Panc1 (cell line): ENCODE measurements around the gene GJB6.

Experiments used
- CTCF ChIP-seq: fragments of 450-650 bp; IDR thresholded peaks from 2 replicates; pipeline ENCODE4 v1.5.1; 2017; ENCODE audit warnings: mild to moderate bottlenecking
- REST ChIP-seq, 2 experiments: IDR thresholded peaks; 2 replicates each; pipeline ENCODE4 v1.6.1; 2011 to 2012; ENCODE audit warnings: low read depth in 2 of 2, control low read depth in 1 of 2, low read length in 1 of 2, mild to moderate bottlenecking in 1 of 2, moderate library complexity in 1 of 2; ENCODE audit not compliant: insufficient read depth in 1 of 2

GRCh38 chr13:20198781-20199180 is 33.3 kb downstream of the GJB6 start:
- TF ChIP-seq REST (IDR thresholded peaks at IDR 0.05; ENCODE audit: insufficient read depth in 1 of 2, low read depth in 2 of 2, low read length in 1 of 2), result no peak
- TF ChIP-seq CTCF, result no peak
